Measurements from ENCODE around the gene FGF9. TPM values are rescaled to one million over a fixed set of nuclear protein-coding genes. Genes with fewer than 3 reads are reported as not detected.
A peak's percentile ranks its signal among the peaks of the same experiment; 100 is the strongest.

Gene FGF9
- total RNA-seq, 1 experiment from 2014 or later, result 0.35 TPM

GRCh38 chr13:21683034-21683733, 12.3 kb downstream of the FGF9 start:
- H3K36me3 Mint-ChIP-seq (ENCODE audit: insufficient read depth, unreplicated experiment), result no peaks in the 10 kb centered on the region
- POLR2A ChIA-PET, result interaction anchor here (0.6 to 1.4 kb wide), 9 partner anchors 9 to 79 kb away, joined by 3 to 6 read pairs (median 4); partner anchors contain the start of gene MICU2
- DNase-seq (ENCODE audit: unreplicated experiment), result peak; percentile 73
- intact Hi-C loops (cut with micrococcal nuclease), result no loop called here
- CTCF ChIA-PET, result interaction anchor here (0.5 to 1.8 kb wide), 4 partner anchors 45 to 1092 kb away, joined by 3 to 12 read pairs (median 4); no protein-coding TSS in a partner anchor
- TF ChIP-seq, protein P1, sequence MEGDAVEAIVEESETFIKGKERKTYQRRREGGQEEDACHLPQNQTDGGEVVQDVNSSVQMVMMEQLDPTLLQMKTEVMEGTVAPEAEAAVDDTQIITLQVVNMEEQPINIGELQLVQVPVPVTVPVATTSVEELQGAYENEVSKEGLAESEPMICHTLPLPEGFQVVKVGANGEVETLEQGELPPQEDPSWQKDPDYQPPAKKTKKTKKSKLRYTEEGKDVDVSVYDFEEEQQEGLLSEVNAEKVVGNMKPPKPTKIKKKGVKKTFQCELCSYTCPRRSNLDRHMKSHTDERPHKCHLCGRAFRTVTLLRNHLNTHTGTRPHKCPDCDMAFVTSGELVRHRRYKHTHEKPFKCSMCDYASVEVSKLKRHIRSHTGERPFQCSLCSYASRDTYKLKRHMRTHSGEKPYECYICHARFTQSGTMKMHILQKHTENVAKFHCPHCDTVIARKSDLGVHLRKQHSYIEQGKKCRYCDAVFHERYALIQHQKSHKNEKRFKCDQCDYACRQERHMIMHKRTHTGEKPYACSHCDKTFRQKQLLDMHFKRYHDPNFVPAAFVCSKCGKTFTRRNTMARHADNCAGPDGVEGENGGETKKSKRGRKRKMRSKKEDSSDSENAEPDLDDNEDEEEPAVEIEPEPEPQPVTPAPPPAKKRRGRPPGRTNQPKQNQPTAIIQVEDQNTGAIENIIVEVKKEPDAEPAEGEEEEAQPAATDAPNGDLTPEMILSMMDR (IDR thresholded peaks at IDR 0.05; ENCODE audit: unreplicated experiment), result no peak
- H3K4me1 Mint-ChIP-seq (ENCODE audit: insufficient read depth, unreplicated experiment), result peaks cover 21% of the 10 kb centered on the region
- H3K27ac Mint-ChIP-seq (ENCODE audit: low read depth, unreplicated experiment), result no peak overlapping the region
- H3K9me3 Mint-ChIP-seq (ENCODE audit: unreplicated experiment), result no peaks in the 10 kb centered on the region
- no TSS peak for BruUV-seq (replicated peaks)
- no peak overlapping the region for H3K4me3 Mint-ChIP-seq (ENCODE audit: unreplicated experiment)
- H3K27me3 Mint-ChIP-seq (ENCODE audit: insufficient read depth, unreplicated experiment), result no peaks in the 10 kb centered on the region

GRCh38 chr13:21684576-21684975, 13.7 kb downstream of the FGF9 start:
- CTCF ChIA-PET, result interaction anchor here (0.7 kb wide), 1 partner anchor 107 kb away, joined by 3 read pairs; no protein-coding TSS in a partner anchor
- POLR2A ChIA-PET, result interaction anchor here (0.7 kb wide), 1 partner anchor 14 kb away, joined by 3 read pairs; the partner anchor contains the start of gene FGF9
- Mint-ChIP-seq H3K27me3 (ENCODE audit: insufficient read depth, unreplicated experiment) (no peaks in the 10 kb centered on the region), H3K36me3 (ENCODE audit: insufficient read depth, unreplicated experiment) (no peaks in the 10 kb centered on the region), H3K9me3 (ENCODE audit: unreplicated experiment) (no peaks in the 10 kb centered on the region), H3K27ac (ENCODE audit: low read depth, unreplicated experiment) (no peak overlapping the region), H3K4me1 (ENCODE audit: insufficient read depth, unreplicated experiment) (peaks cover 24% of the 10 kb centered on the region), H3K4me3 (ENCODE audit: unreplicated experiment) (no peak overlapping the region)
- BruUV-seq (replicated peaks), result no TSS peak
- intact Hi-C loops (cut with micrococcal nuclease), result no loop called here
- TF ChIP-seq, protein P1 (IDR thresholded peaks at IDR 0.05; ENCODE audit: unreplicated experiment), result no peak
- DNase-seq (ENCODE audit: unreplicated experiment), result no peak

GRCh38 chr13:21685485-21686064, 14.7 kb downstream of the FGF9 start:
- intact Hi-C loops (cut with micrococcal nuclease), result no loop called here
- CTCF ChIA-PET, result interaction anchor here (0.7 kb wide), 1 partner anchor 106 kb away, joined by 3 read pairs; no protein-coding TSS in a partner anchor
- Mint-ChIP-seq H3K9me3 (ENCODE audit: unreplicated experiment) (no peaks in the 10 kb centered on the region), H3K36me3 (ENCODE audit: insufficient read depth, unreplicated experiment) (no peaks in the 10 kb centered on the region), H3K27ac (ENCODE audit: low read depth, unreplicated experiment) (no peak overlapping the region), H3K4me1 (ENCODE audit: insufficient read depth, unreplicated experiment) (peaks cover 24% of the 10 kb centered on the region), H3K4me3 (ENCODE audit: unreplicated experiment) (no peak overlapping the region), H3K27me3 (ENCODE audit: insufficient read depth, unreplicated experiment) (no peaks in the 10 kb centered on the region)
- TF ChIP-seq, protein P1 (IDR thresholded peaks at IDR 0.05; ENCODE audit: unreplicated experiment), result no peak
- BruUV-seq (replicated peaks), result no TSS peak
- no peak for DNase-seq (ENCODE audit: unreplicated experiment)
- POLR2A ChIA-PET, result no interaction called here

DNA sequence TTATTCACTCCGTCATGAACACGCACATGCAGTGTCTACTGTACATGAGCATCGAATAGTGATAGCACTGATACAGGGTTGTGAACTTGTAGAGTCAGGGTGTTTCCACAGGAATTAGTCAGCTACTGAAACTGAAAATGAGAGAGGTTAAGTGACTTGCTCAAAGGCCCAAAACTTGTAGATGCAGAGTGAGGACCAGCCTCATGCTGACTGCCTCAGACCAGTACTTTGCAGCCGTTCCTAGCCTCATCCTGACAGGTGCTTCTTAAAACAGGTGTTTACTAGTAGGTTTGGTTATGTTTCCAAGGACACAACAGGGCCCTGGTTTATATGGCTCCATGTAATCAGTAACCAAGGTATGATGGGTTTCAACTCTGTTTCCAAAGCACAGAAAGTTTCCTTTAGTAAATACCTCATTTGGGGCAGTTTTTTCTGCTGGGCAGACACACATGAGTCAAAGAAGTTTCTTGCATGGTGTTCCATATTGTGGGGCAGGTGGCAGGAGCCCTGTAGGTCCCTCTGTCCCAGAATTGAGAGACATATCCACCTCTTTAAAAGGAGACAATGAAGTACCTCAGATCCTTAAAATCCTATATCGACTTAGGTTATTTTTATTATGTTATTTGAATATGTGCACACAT, 16.0 kb downstream of the FGF9 start:
- H3K9me3 Mint-ChIP-seq (ENCODE audit: unreplicated experiment), result no peaks in the 10 kb centered on the region
- no peaks in the 10 kb centered on the region for H3K27me3 Mint-ChIP-seq (ENCODE audit: insufficient read depth, unreplicated experiment)
- ChIA-PET POLR2A (no interaction called here), CTCF (interaction anchor here (0.6 kb wide), 2 partner anchors 246 to 1062 kb away, joined by 3 read pairs; no protein-coding TSS in a partner anchor)
- no peak overlapping the region for H3K4me3 Mint-ChIP-seq (ENCODE audit: unreplicated experiment)
- intact Hi-C loops (cut with micrococcal nuclease), result no loop called here
- H3K27ac Mint-ChIP-seq (ENCODE audit: low read depth, unreplicated experiment), result no peak overlapping the region
- H3K36me3 Mint-ChIP-seq (ENCODE audit: insufficient read depth, unreplicated experiment), result no peaks in the 10 kb centered on the region
- TF ChIP-seq, protein P1 (IDR thresholded peaks at IDR 0.05; ENCODE audit: unreplicated experiment), result no peak
- DNase-seq (ENCODE audit: unreplicated experiment), result no peak
- BruUV-seq (replicated peaks), result no TSS peak
- peaks cover 24% of the 10 kb centered on the region for H3K4me1 Mint-ChIP-seq (ENCODE audit: insufficient read depth, unreplicated experiment)
